IMR-90 (cell line): ENCODE data around the gene SIAH3. TPM values are rescaled to one million over a fixed set of nuclear protein-coding genes. Genes with fewer than 3 reads are reported as not detected.

Experiments used
- ATAC-seq: fragments of 200-7000 bp; cut with Tn5 transposase; 2 replicates; pipeline ENCODE4 v1.9.1; 2020; ENCODE audit warnings: low read depth, mild to moderate bottlenecking, moderate library complexity
- BruUV-seq: library from RNA; stranded (reverse); fragments of 400-500 nt; replicated peaks from 2 replicates; lab custom pipeline; 2021; lab: Mats Ljungman, UMichigan
- CTCF ChIA-PET: fragments of 300-600 bp; formaldehyde crosslinking; extraction: SDS; loops from one replicate; lab custom pipeline; 2021; ENCODE audit warnings: antibody characterized with exemption; lab: Yijun Ruan, JAX
- POLR2A ChIA-PET: fragments of 300-600 bp; sonication (Branson Sonifier 250); formaldehyde crosslinking; loops from one replicate; lab custom pipeline; 2022; ENCODE audit warnings: antibody characterized with exemption; ENCODE audit not compliant: unreplicated experiment; lab: Charles Lee
- DNase-seq: peaks from one replicate; pipeline ENCODE4 v3.0.0; 2013
- H2AFZ ChIP-seq: replicated peaks from 2 replicates; pipeline ENCODE3; 2013; ENCODE audit warnings: low read length, mild to moderate bottlenecking; ENCODE audit not compliant: poor library complexity
- H2AK5ac ChIP-seq: 2 replicates; pipeline ENCODE4 v1.6.1; 2013; ENCODE audit warnings: low read depth, low read length, inconsistent platforms
- H2AK9ac ChIP-seq: replicated peaks from 2 replicates; pipeline ENCODE3; 2013; ENCODE audit warnings: mild to moderate bottlenecking, low read depth, low read length, moderate library complexity; ENCODE audit not compliant: poor library complexity
- H2BK120ac ChIP-seq: 2 replicates; pipeline ENCODE4 v1.6.1; 2013; ENCODE audit warnings: low read depth, low read length, inconsistent platforms
- H2BK15ac ChIP-seq: 3 replicates; pipeline ENCODE4 v1.6.1; 2013; ENCODE audit warnings: low read depth, low read length, inconsistent platforms
- H2BK20ac ChIP-seq: 2 replicates; pipeline ENCODE4 v1.6.1; 2013; ENCODE audit warnings: low read depth, mild to moderate bottlenecking, inconsistent platforms, low read length, moderate library complexity
- H2BK5ac ChIP-seq: 2 replicates; pipeline ENCODE4 v1.6.1; 2013; ENCODE audit warnings: mild to moderate bottlenecking, low read depth, low read length, inconsistent platforms; ENCODE audit not compliant: poor library complexity, severe bottlenecking
- H3K14ac ChIP-seq: replicated peaks from 2 replicates; pipeline ENCODE4 v1.6.1; 2013; ENCODE audit warnings: low read depth, low read length, inconsistent platforms
- H3K18ac ChIP-seq: 2 replicates; pipeline ENCODE4 v1.6.1; 2013; ENCODE audit warnings: low read depth, low read length, control low read depth
- H3K23ac ChIP-seq: 2 replicates; pipeline ENCODE4 v1.6.1; 2013; ENCODE audit warnings: low read depth, low read length, inconsistent platforms
- H3K27ac ChIP-seq: 2 replicates; pipeline ENCODE4 v1.5.1; 2013; ENCODE audit warnings: mild to moderate bottlenecking, control low read depth, low read length; ENCODE audit not compliant: insufficient read depth
- H3K27me3 ChIP-seq: 2 replicates; pipeline ENCODE4 v1.6.1; 2013; ENCODE audit warnings: low read length; ENCODE audit not compliant: control insufficient read depth, insufficient read depth
- H3K36me3 ChIP-seq: 2 replicates; pipeline ENCODE4 v1.6.1; 2013; ENCODE audit warnings: low read length, mixed read lengths; ENCODE audit not compliant: control insufficient read depth, insufficient read depth
- H3K4ac ChIP-seq: 2 replicates; pipeline ENCODE4 v1.6.1; 2013; ENCODE audit warnings: low read depth, low read length, inconsistent platforms
- H3K4me1 ChIP-seq: 2 replicates; pipeline ENCODE4 v1.6.1; 2013; ENCODE audit warnings: low read length, mixed read lengths; ENCODE audit not compliant: control insufficient read depth, insufficient read depth
- H3K4me2 ChIP-seq: 2 replicates; pipeline ENCODE4 v1.6.1; 2013; ENCODE audit warnings: low read depth, mild to moderate bottlenecking, control low read depth, low read length, moderate library complexity
- H3K4me3 ChIP-seq: 2 replicates; pipeline ENCODE4 v1.5.1; 2013; ENCODE audit warnings: low read depth, mild to moderate bottlenecking, control low read depth, low read length, moderate library complexity; ENCODE audit not compliant: insufficient read depth
- H3K56ac ChIP-seq: 2 replicates; pipeline ENCODE4 v1.6.1; 2013; ENCODE audit warnings: low read length, inconsistent platforms; ENCODE audit not compliant: insufficient read depth; ENCODE audit errors: extremely low read depth
- H3K79me1 ChIP-seq, 2 experiments: 2 replicates each; pipeline ENCODE4 v1.6.1; 2013; ENCODE audit warnings: low read length in 2 of 2, inconsistent platforms in 1 of 2, low read depth in 1 of 2
- H3K9ac ChIP-seq: 2 replicates; pipeline ENCODE4 v1.6.1; 2013; ENCODE audit warnings: low read depth, low read length, control low read depth
- H3K9me1 ChIP-seq: 2 replicates; pipeline ENCODE4 v1.6.1; 2013; ENCODE audit warnings: low read length, inconsistent platforms; ENCODE audit not compliant: insufficient read depth
- H3K9me3 ChIP-seq: 2 replicates; pipeline ENCODE4 v1.6.1; 2013; ENCODE audit warnings: low read length; ENCODE audit not compliant: control insufficient read depth, insufficient read depth
- H4K20me1 ChIP-seq: 2 replicates; pipeline ENCODE4 v1.6.1; 2013; ENCODE audit warnings: low read length, inconsistent platforms; ENCODE audit not compliant: insufficient read depth
- H4K5ac ChIP-seq: 2 replicates; pipeline ENCODE4 v1.6.1; 2013; ENCODE audit warnings: mild to moderate bottlenecking, low read depth, low read length, control low read depth
- H4K8ac ChIP-seq, 2 experiments: 2 replicates each; pipeline ENCODE4 v1.6.1; 2013; ENCODE audit warnings: low read depth in 2 of 2, low read length in 2 of 2, control low read depth in 1 of 2, inconsistent platforms in 1 of 2
- H4K91ac ChIP-seq: 2 replicates; pipeline ENCODE4 v1.6.1; 2013; ENCODE audit warnings: low read depth, low read length, inconsistent platforms; ENCODE audit not compliant: insufficient read depth
- BHLHE40 ChIP-seq: fragments of 150-350 bp; IDR thresholded peaks from 2 replicates; pipeline ENCODE4 v1.6.1; 2016; ENCODE audit warnings: mild to moderate bottlenecking, low read depth, low read length
- CHD1 ChIP-seq: IDR thresholded peaks from 2 replicates; pipeline ENCODE4 v1.6.1; 2012; ENCODE audit warnings: low read depth, low read length, improper control_type of control experiment
- FOS ChIP-seq: fragments of 150-350 bp; IDR thresholded peaks from 2 replicates; pipeline ENCODE4 v1.6.1; 2016; ENCODE audit warnings: low read depth, low read length
- MAFK ChIP-seq: IDR thresholded peaks from 2 replicates; pipeline ENCODE4 v1.6.1; 2012; ENCODE audit warnings: low read depth, low read length, improper control_type of control experiment
- MAZ ChIP-seq: IDR thresholded peaks from 2 replicates; pipeline ENCODE4 v1.6.1; 2012; ENCODE audit warnings: low read depth, mild to moderate bottlenecking, low read length, improper control_type of control experiment, moderate library complexity, borderline replicate concordance
- POLR2A ChIP-seq: IDR thresholded peaks from 2 replicates; pipeline ENCODE4 v1.6.1; 2012; ENCODE audit warnings: mild to moderate bottlenecking, low read depth, low read length
- WGBS, 2 experiments: methylation state at CpG; one replicate each; pipeline versions ENCODE4 v1.1.5 to v1.1.7; 2013; ENCODE audit warnings: missing lambda C conversion rate in 2 of 2; ENCODE audit not compliant: insufficient read length in 1 of 2; ENCODE audit errors: extremely low coverage in 2 of 2; 5-methylcytosine and 5-hydroxymethylcytosine counted together
- dilution Hi-C: fragments of 300-500 bp; cut with HindIII; formaldehyde crosslinking; loops from one replicate; pipeline ENCODE4 v1.14.3; 2018; ENCODE audit warnings: low sequenced_read_pairs; ENCODE audit not compliant: unreplicated experiment
- in situ Hi-C: fragments of 300-500 bp; cut with MboI; formaldehyde crosslinking; loops from 3 replicates; pipeline ENCODE4 v1.14.3; 2019; ENCODE audit warnings: low sequenced_read_pairs, inconsistent platforms, mixed read lengths
- intact Hi-C: fragments of 100-400 bp; cut with micrococcal nuclease; formaldehyde crosslinking; loops from 2 replicates; pipeline ENCODE4 v1.10.0; 2022
- polyA plus RNA-seq, 3 experiments: library from polyadenylated mRNA; depleted of rRNA; stranded (reverse); fragments of >200 nt; gene quantifications; 2 replicates each; pipeline ENCODE4 v1.2.3, GENCODE V29; 2012; ENCODE audit warnings: low replicate concordance in 1 of 3
- total RNA-seq: library from RNA; depleted of rRNA; stranded (reverse); fragments of >200 nt; gene quantifications from 2 replicates; pipeline ENCODE4 v1.2.3, GENCODE V29; 2012
- TF ChIP-seq, protein P1 (sequence below): fragments of 150-350 bp; IDR thresholded peaks from 2 replicates; pipeline ENCODE4 v1.6.1; 2016; ENCODE audit warnings: low read depth, mild to moderate bottlenecking, low read length, moderate library complexity, borderline replicate concordance

SIAH3 gene
- total and polyA plus RNA-seq, 2 of the 4 experiments (the other 2 are of a cell fraction), result under 0.01 TPM; not detected in 1

DNA sequence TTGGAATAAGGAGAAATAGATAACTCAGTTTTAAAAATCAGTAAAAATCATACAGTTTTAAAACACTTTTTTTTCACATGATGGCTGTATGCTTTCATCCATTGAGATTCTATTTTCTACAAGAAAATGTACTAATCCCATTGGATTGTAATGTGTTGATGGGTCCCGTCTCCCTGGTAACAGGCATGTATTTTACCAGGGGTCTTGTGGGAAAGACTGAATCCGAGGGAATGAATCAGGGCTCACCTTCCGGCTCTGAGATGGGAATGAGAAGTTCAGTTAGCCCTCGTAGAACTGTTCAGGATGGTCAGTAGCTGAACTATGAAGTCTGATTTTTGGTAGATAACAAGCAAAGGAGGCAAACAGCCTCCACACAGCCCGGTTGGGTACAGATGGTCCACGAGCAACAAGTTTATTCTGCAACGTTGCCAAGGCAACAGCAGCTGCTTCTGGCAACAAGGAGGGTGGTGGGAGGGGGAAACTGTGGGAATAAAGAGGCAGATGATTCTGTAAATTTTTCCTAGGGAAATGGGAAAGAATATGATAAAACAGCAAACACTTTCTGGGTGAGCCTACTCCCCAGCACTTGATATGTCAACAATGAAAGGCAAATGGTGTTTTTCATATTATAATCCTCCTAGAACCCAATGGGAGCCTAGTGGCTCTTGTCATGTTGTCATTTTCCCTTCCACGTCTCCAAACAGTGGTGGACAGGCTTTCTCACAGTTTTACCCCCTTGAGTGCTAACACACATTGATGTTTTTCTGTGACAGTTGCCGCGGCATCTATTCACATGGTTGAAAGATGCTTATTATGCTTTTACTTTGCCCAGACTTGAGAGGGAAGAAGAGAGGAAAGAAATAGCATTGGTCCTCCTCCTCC lies 12.4 kb upstream of the SIAH3 start:
- Histone ChIP-seq H4K8ac (no peak overlapping the region), H2BK15ac (no peak overlapping the region), H4K5ac (no peak overlapping the region), H2AK9ac (no peak overlapping the region), H3K27ac (no peak overlapping the region), H3K14ac (no peak overlapping the region), H3K4me2 (no peak overlapping the region), H3K4me1 (no peaks in the 10 kb centered on the region), H3K56ac (no peak overlapping the region), H3K79me1 (no peaks in the 10 kb centered on the region), H4K20me1 (no peaks in the 10 kb centered on the region), H3K18ac (no peak overlapping the region), H4K91ac (no peak overlapping the region), H2BK5ac (no peak overlapping the region), H3K9me3 (no peaks in the 10 kb centered on the region), H3K4me3 (no peak overlapping the region), H3K4ac (no peak overlapping the region), H2AK5ac (no peak overlapping the region), H2BK120ac (no peak overlapping the region), H2AFZ (no peak overlapping the region), H3K27me3 (peaks cover 3% of the 10 kb centered on the region), H3K23ac (no peak overlapping the region), H3K9me1 (no peaks in the 10 kb centered on the region), H3K9ac (no peak overlapping the region), H3K36me3 (no peaks in the 10 kb centered on the region), H2BK20ac (no peak overlapping the region)
- intact Hi-C loops, result no loop called here
- ChIA-PET CTCF (interaction anchor here (0.9 kb wide), 1 partner anchor 23 kb away, joined by 3 read pairs; no protein-coding TSS in a partner anchor), POLR2A (no interaction called here)
- DNase-seq (no peak), ATAC-seq (no peak)
- BruUV-seq, result no TSS peak
- 0% methylated on average over 1 of the region's 10 CpGs; no CpG with 5 or more reads in 1 of the 2 experiments for WGBS, 2 experiments
- in situ Hi-C loops, result no loop called here
- TF ChIP-seq MAFK (no peak), MAZ (no peak), FOS (no peak), POLR2A (no peak), CHD1 (no peak), BHLHE40 (no peak)
- TF ChIP-seq, protein P1, sequence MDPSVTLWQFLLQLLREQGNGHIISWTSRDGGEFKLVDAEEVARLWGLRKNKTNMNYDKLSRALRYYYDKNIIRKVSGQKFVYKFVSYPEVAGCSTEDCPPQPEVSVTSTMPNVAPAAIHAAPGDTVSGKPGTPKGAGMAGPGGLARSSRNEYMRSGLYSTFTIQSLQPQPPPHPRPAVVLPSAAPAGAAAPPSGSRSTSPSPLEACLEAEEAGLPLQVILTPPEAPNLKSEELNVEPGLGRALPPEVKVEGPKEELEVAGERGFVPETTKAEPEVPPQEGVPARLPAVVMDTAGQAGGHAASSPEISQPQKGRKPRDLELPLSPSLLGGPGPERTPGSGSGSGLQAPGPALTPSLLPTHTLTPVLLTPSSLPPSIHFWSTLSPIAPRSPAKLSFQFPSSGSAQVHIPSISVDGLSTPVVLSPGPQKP, result no peak
- dilution Hi-C loops, result no loop called here
